SKM-1 (cell line): Measurements from ENCODE around the gene GRIN2A.

ENCODE experiments used
- DNase-seq: peaks from one replicate; lab custom pipeline; 2025; ENCODE audit not compliant: unreplicated experiment; lab: John Stamatoyannopoulos, UW

The GRIN2A gene

DNA sequence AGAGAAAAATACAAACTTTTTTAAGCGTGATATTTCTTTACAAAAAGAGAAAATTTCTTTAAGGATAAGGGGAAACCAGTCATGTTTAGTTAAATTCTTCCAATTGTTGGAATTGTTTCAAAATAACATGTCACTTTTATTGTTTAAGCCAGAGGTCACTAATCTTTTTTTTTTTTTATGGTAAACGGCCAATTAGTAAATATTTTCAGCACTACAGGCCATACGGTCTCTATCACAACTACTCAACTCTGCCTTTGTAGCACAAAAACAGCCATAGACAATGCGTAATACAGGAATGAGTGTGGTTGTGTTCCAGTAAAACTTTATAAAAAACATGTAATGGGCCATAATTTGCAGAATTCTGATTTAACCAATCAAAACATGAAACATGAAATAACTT is 401.4 kb downstream of the GRIN2A start:
- no peak for DNase-seq

DNA sequence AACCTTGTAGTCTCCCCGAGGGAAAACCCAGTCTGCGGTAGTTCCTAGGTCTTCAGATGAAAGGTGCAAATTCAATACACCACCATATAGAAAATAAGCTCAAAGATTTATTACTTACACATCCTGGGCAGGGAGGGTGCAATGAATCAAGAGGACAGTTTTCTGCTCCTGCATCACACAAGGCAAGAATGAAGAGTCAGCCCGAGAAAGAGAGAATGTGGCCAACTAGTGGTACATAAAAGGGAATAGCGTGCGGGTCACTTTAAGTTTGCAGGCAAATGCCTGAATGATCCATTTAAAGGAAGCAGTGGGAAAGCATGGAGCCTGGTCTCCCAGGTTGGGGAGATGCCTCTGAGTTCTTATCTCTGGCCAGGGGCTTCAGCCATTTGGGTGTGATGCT is 403.4 kb downstream of the GRIN2A start:
- DNase-seq: no peak

DNA sequence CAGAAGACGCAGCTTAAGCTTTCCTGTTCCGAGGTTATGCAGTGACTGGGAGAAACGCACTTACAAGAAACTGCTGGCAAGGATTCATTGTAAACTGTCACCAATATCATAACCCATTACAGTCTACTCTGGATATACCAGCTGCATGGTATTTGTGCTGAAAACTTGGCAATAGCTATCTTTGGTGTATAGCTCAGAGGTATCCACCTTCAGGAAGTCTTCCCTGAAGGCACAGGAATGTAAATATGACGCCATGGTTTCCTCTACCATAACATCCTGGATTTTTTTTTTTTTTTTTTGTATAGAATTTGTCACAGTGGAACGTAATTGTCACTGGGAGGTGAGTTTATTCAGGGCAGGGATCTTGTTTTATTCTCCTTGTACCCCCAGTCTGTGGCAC is 406.2 kb downstream of the GRIN2A start:
- DNase-seq: no peak

DNA sequence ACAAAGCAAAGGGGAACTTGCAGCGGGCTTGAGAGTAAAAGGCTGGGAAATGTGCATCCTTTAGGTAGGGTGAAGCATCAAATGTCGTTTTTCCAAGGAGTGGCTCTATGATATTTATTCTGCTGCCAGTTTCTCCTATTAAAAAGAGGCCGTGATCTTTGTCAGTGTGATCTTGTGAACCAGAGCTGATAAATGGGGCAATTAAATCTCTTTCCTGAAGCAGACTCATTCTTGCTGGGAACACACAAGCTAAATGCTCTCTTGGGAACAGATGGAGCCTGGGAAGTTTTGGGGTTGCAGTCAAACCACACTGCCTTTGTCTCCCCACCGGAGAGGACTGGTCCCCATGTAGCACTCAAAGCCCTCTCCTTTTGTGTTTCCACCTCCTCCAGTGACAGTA is 408.9 kb downstream of the GRIN2A start:
- DNase-seq: no peak

DNA sequence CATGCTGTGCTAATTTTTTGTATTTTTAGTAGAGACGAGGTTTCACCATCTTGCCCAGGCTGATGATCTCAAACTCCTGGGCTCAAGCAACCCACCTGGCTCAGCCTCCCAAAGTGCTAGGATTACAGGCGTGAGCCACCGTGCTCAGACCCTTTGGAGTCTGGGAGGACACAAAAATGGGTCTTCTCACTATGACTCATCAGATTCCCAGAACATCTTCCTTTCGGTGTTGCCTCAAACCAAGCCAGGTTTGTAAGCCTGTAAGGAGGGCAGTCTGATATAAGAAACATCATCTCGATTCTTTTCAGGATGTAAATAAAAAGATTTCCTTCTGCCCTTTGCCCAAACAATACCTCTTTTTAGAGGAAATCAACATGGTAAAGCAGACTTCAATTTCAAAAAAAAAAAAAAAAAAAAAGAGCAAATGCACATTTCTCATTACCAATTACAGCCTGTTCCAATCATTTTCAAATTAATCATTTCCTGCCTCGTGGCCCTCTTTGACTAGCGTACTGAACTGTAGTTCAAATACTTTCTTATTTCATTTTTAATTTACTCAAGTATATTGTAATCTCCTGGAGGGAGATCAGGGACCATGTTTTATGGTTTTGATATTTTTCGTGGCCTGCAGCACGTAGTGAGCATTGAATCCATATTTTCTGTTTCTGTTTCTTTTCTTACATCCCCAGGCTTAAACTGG is 409.6 kb downstream of the GRIN2A start:
- no peak for DNase-seq

DNA sequence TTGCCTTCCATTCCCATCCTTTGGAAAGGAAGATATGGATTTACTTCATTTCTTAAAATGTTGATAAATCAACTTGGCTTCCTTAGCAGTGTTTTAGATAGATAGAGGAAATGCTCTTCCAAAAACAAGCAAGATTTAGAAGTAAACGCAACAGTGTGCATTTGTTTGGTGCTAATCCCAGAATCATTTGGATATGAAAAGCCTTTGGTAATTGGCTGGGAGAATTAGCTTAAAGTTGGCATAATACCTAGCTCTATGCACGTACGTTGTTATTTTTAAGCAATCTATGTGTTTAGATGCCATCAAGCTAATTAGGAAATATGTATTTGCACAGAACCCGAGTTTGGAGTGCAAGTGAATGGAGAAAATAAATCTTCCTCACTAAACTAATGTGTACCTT is 415.3 kb downstream of the GRIN2A start:
- DNase-seq: no peak

DNA sequence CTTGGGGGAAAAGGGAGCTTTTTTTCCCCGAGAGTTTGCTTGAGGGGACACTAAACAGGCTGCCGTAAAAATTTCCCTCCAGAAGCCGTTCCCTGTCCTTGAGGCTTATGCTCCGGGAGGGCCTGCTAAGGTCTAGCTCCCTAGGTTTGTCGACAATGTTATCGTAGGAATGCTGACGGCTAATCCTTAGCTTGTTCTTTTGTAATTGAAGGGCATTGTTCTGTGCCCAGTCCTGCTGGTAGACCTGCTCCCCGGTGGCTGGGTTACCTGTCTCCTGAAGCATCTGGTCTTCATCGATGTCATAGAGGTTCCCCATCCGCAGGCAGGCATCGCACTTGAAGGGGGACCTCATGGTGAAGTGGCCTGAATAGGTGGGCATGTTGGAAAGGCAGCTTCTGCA is 418.7 kb downstream of the GRIN2A start:
- no peak for DNase-seq

DNA sequence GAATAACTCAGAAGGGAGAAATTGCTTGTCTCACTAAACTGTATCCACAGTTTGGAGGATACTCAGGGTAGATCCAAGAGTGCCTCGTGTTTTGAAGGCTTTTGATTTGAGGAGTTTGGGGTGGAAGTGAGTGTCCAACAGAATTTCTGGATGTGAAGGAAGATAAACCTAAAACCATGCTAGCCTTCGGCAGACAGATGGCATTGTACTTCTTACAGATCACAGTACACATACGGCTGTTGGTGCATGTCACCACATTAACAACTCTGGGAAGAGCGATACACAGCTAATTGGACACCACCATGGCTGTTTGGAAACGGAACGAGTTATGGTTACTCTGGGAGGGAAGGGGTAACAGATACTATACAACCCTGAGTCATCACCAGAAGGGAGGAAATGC is 420.4 kb downstream of the GRIN2A start:
- no peak for DNase-seq

DNA sequence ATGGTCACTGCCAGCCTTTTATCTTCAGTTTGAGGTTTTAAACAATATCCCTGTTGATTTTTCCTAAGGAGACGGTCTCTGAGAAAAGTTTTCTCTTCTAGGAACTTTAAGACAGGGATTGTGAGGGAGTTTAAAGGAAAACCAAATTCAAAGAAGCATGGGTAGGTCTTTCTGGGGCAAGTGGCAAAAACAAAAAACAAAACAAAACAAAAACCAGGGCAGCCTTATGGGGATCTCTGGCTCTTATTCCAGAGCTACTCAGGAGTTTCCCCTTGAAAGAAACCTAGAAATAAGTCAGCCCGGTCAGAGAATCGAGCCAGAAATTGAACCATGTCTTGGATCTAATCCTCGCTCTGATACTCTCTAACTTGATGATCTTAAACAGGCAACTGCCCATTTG is 424.5 kb downstream of the GRIN2A start:
- DNase-seq: no peak

DNA sequence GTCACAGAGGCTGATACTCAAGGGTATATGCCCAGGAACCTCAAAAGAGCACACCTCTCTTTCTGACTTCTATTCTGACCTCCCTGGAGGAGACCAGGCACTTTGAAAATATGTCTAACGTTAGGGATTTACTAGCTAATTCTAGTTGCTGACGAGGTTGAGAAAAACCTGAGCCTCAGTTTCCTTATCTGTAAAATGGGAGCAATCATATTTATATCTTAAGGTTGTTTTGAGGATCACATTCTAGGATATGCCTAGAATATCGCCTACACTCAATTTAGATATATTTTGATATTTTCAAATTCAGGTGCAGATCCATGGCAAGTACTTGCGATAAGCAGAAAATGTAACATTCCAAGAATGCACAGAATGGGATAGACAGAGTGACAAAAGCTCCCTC is 425.8 kb downstream of the GRIN2A start:
- no peak for DNase-seq

DNA sequence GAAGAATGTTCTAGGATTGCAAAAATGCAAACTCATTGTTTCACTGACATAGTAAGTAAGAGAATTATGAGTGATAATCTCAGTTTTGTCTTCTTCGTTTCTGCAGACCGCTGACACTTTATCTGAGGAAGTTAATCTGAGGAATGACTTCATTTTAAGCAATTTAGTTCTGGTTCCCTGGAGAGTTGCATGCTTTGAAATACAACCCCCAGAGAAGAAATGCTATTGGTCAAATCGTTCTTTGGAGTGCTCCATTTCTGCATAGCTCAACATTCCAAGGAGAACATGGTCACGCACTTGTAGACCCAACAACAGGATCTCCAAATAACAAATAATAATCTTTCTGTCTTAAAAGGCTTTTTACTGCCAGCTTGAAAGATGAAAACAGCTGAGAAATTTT is 427.1 kb downstream of the GRIN2A start:
- DNase-seq: no peak

DNA sequence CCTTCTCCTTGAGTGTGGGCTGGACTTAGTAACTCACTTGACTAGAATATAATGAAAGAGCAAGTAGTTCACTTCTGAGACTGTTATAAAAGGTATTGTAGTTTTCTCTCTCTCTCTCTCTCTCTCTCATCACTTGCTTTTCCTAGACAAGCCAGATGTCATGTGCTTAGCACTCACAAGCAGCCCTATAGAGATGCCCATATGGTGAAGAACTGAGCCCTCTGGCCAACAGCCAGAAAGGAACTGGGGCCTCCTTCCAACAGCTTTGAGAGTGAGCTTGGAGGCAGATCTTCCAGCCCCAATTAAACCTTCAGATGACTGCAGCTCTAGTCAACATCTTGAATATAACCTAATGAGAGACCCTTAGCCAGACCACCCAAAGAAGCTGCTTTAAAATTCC is 440.5 kb downstream of the GRIN2A start:
- no peak for DNase-seq

DNA sequence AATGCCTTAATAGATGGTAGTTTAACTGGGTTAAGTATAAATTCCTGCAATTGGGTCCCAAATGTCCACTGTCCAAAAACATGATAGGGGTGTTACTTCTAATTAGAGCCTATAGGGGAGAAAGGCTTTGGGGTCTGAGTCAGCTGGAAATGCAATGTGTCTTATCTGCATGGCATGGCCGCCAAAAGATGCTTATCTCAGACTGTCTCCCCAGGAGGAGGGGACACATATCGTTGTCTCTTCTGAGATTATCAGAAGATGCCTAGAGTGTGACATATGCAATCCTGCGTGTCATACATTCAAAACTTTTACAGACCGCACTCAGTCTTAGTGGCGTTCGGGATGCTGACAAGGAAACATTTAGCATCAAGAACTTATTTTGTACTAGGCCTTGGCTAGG is 442.9 kb downstream of the GRIN2A start:
- no peak for DNase-seq

DNA sequence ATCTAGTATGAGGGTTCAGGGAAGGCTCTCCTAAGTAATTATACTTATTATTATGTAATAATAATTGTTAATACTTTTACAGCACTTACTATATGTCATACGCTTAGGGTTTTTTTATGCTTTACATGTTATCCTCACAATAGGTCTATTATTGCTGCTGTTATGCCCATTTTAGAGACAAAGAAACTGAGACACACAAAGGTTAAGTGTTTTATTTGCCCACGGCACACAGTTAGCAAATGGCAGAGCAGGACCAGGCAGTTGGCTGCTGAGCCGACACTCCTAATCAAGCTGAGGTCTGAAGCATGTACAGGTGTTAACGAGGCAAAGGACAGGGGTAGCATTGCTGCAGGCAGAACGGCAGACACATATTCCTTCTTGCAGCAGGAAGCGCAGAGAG is 443.5 kb downstream of the GRIN2A start:
- no peak for DNase-seq

DNA sequence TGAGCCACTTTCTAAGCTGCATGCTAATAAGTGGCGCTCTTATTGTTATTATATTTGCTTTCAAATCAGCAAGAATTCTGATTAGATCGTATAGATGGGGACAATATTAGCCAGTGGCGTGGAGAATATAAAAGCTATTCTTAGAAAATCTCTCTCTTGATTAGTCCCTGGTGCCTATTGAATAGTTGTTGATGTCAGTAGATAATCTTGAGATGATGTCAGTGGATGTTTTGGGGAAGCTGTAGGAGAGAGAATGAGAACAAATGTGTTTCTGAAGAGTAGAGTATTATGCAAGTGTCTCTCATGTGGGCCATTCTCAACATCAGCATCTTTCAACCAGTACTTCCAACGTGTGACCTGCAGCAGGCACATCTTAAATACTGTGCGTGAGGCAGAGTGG is 445.7 kb downstream of the GRIN2A start:
- no peak for DNase-seq

DNA sequence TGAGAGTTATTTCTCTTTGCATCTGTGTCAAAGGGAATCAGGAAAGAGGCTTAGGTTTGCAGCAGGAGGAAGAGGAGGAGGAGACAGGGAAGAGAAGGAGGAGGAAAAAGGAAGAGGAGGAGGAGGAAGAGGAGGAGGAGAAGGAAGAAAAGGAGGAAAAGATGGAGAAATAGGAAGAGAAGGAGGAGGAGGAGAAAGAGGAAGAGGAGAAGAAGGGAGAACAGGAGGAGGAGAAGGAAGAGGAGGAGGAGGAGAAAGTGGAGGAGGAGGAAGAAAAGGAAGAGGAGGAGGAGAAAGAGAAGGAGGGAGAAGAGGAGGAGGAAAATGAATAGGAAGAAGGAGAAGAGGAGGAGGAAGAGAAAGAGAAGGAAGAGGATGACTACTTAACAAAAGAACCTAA is 459.1 kb downstream of the GRIN2A start:
- DNase-seq: no peak

DNA sequence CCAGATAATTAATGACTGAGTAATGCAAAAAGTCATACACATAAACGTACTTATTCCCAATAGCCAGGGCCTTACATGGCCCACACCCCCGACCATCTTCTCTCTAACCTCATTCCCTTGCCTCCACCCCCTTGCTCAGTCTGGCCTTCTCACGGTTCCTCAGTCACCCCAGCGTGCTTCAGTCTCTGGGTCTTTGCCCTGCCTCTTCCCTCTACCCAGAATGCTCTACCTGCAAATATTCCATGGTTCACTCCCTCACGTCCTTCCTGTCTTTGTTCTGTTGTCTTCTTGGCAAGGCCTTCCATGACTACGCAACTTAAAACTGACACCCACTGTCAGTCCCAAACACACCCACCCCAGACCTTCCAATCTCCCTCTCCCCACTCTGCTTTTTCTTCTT is 468.3 kb downstream of the GRIN2A start:
- no peak for DNase-seq

DNA sequence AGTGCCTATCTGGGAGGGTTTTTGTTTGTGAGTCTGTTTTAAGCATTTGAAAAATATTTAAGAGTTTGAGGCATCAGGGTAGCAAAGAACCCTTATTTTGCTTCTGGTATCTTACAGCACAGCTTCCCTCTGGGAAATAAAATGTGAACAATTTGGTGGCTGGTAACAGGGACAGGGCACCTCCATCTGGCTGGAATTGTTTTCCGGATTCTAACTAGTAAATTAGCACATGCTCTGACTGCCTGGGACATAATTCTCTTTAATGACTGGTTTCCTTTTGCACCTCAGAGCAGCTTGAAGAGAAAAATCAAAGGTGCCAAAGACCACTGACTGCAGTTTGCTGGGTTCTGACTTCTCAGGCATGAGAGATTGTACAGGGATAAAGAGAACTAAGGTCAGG is 469.1 kb downstream of the GRIN2A start:
- DNase-seq: no peak

DNA sequence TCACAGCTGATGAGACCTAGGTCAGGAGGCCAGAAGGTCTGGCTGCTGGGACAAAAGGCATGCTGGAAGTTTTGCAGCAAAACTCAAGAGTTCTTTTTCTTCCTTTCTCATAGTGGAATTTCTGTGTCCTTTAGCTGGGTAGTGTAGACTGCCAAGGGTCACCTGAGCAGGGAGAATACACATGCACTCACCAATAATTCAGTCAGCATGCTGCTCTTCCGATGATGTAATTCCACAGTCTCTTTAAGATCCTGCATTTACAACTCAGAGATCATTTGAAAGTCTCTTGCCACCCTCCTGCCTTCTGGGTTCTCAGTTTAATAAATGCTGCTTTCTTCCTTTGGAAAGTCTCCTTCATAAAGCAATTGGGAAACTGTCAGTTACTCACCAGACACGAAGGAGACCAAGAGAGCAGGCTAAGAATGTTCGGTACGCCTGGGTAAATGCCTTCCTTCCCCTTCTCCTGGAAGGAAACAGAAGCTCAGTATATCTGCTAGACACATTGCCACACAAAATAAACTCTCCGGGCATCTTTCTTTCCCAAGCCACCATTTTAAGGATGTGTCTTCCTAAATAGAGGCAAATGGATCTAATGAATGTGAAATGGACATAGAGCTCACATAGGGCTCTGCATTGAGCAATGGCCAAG is 473.1 kb downstream of the GRIN2A start:
- no peak for DNase-seq

DNA sequence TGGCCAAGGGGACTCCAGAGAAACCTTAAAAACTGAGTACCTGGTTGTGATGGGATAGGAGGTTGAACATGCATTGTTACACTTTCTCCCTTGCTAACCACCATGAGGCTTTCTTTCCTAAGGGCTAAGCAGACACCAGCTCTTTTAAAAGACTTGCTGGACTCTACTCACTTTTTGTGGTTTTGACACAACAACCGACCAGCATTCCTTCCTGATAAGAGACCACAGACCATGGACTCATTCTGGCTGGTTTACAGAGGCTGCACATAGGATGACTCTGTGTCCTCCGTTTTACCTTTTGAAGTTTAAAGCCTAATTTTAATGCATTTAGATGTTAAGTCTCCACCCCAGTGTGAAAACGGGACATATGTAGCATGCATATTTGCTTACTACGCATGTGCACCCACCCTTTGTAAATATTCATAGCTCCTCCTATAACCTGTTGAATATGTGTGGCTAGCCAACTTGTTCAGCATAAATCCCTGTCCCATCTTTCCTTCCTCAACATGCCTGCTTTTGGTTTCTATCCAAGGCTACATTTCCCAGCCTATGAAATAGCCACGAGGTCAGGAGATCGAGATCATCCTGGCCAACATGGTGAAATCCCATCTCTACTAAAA is 475.9 kb downstream of the GRIN2A start:
- DNase-seq: no peak

DNA sequence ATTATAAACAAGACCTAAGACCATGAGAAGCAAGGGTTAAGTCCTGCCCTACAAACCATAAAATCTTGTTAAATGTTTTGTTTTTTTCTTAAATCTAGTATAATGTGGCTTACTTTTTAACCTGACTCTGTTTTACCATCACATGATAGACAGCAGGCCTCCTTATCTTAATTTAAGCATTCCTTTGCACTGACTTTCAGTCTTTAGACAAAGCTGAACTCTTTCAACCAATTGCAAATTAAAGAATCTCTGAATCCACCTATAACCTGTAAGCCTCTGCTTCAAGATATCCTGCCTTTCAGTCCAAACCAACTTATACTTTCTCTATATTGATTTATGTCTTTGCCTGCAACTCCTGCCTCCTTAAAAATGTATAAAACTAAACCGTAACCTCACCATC is 478.5 kb downstream of the GRIN2A start:
- no peak for DNase-seq
